PC-9 (cell line): ENCODE data around the gene ZNF660. TPM values are rescaled to one million over a fixed set of nuclear protein-coding genes. Genes with fewer than 3 reads are reported as not detected.
"Not testable (repeated sequence)": the region's sequence is repeated elsewhere in the genome, so short reads cannot be mapped to it uniquely, and the experiment has no call there.

Experiments used
- BruUV-seq: library from RNA; stranded (reverse); fragments of 400-500 nt; replicated peaks from 2 replicates; lab custom pipeline; 2021; lab: Mats Ljungman, UMichigan
- CTCF ChIA-PET: fragments of 300-600 bp; sonication (Branson Sonifier 250); formaldehyde crosslinking; loops from one replicate; lab custom pipeline; 2022; ENCODE audit warnings: antibody characterized with exemption; lab: Charles Lee
- POLR2A ChIA-PET: fragments of 300-600 bp; sonication (Branson Sonifier 250); formaldehyde crosslinking; loops from one replicate; lab custom pipeline; 2022; ENCODE audit warnings: antibody characterized with exemption; ENCODE audit not compliant: unreplicated experiment; lab: Charles Lee
- DNase-seq, 2 experiments: peaks; one replicate each; pipeline versions ENCODE4 v3.0.0 to v3.0.0-alpha.2; 2015 to 2022; ENCODE audit warnings: mixed read lengths in 1 of 2
- H2AFZ ChIP-seq: fragments of 200-600 bp; sonication (generic); 2 replicates; pipeline ENCODE4 v1.8.1; 2017; ENCODE audit warnings: antibody characterized with exemption
- H3F3A ChIP-seq: fragments of 200-600 bp; sonication (generic); 2 replicates; pipeline ENCODE4 v1.8.1; 2017; ENCODE audit warnings: antibody characterized with exemption, mild to moderate bottlenecking, low read depth; ENCODE audit not compliant: insufficient read depth
- H3K27ac ChIP-seq: fragments of 200-600 bp; sonication (generic); 2 replicates; pipeline ENCODE4 v1.6.1; 2016; ENCODE audit warnings: mixed run types
- H3K27me3 ChIP-seq: fragments of 200-600 bp; sonication (generic); 2 replicates; pipeline ENCODE4 v1.6.1; 2016; ENCODE audit warnings: low read depth, mixed run types; ENCODE audit not compliant: insufficient read depth
- H3K36me3 ChIP-seq: fragments of 200-600 bp; sonication (generic); 2 replicates; pipeline ENCODE4 v1.6.1; 2016; ENCODE audit warnings: low read depth, mixed run types
- H3K4me1 ChIP-seq: fragments of 200-600 bp; sonication (generic); replicated peaks from 2 replicates; pipeline ENCODE4 v1.6.1; 2016; ENCODE audit warnings: mixed run types; ENCODE audit not compliant: insufficient read depth
- H3K4me2 ChIP-seq: fragments of 200-600 bp; sonication (generic); 2 replicates; pipeline ENCODE4 v1.6.1; 2017; ENCODE audit warnings: mixed run types
- H3K4me3 ChIP-seq: fragments of 200-600 bp; sonication (generic); 2 replicates; pipeline ENCODE4 v1.6.1; 2016; ENCODE audit warnings: mixed run types
- H3K79me2 ChIP-seq: fragments of 200-600 bp; sonication (generic); 2 replicates; pipeline ENCODE4 v1.6.1; 2017; ENCODE audit warnings: low read depth, mixed run types
- H3K9me2 ChIP-seq: fragments of 200-600 bp; sonication (generic); 2 replicates; pipeline ENCODE4 v1.8.1; 2017; ENCODE audit warnings: mild to moderate bottlenecking; ENCODE audit not compliant: insufficient read depth
- H3K9me3 ChIP-seq: fragments of 200-600 bp; sonication (generic); 2 replicates; pipeline ENCODE4 v1.8.1; 2016; ENCODE audit warnings: low read depth; ENCODE audit not compliant: insufficient read depth
- H4K20me1 ChIP-seq: fragments of 200-600 bp; sonication (generic); 2 replicates; pipeline ENCODE4 v1.8.1; 2017; ENCODE audit not compliant: insufficient read depth
- EZH2 ChIP-seq: fragments of 200-600 bp; sonication (generic); IDR thresholded peaks from 2 replicates; pipeline ENCODE4 v1.8.0; 2017; ENCODE audit warnings: antibody characterized with exemption, low read depth
- intact Hi-C: fragments of 100-400 bp; cut with micrococcal nuclease; formaldehyde crosslinking; loops from one replicate; pipeline ENCODE4 v1.10.0; 2022; ENCODE audit not compliant: unreplicated experiment
- total RNA-seq: library from RNA; stranded (reverse); gene quantifications from 2 replicates; pipeline ENCODE4 v1.2.3, GENCODE V29; 2021
- TF ChIP-seq, protein P1 (sequence below): fragments of 200-600 bp; sonication (generic); conservative IDR thresholded peaks from 2 replicates; pipeline ENCODE4 v1.6.1; 2017; ENCODE audit warnings: mixed run types, antibody characterized with exemption, mild to moderate bottlenecking, moderate library complexity

The ZNF660 gene
- total RNA-seq, 1 experiment from 2014 or later: 1.2 TPM

DNA sequence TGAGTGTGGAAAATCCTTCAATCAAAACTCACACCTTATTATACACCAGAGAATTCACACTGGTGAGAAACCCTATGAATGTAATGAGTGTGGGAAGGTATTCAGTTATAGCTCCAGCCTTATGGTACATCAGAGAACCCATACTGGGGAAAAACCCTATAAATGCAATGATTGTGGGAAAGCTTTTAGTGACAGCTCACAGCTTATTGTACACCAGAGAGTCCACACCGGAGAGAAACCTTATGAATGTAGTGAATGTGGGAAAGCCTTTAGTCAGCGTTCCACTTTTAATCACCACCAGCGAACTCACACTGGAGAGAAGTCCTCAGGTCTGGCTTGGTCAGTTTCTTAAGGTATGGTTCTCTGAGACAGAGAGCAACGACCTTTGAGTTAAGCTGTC is 13.7 kb upstream of the ZNF660 start:
- no peaks in the 10 kb centered on the region for H3K36me3 ChIP-seq
- H3K9me3 ChIP-seq: no peaks in the 10 kb centered on the region
- H3K4me1 ChIP-seq: no peaks in the 10 kb centered on the region
- no peak overlapping the region for H3K27ac ChIP-seq
- BruUV-seq: no TSS peak
- H3K79me2 ChIP-seq: no peaks in the 10 kb centered on the region
- no peaks in the 10 kb centered on the region for H4K20me1 ChIP-seq
- no peak overlapping the region for H2AFZ ChIP-seq
- DNase-seq: no peak
- H3F3A ChIP-seq: no peaks in the 10 kb centered on the region
- H3K9me2 ChIP-seq: no peaks in the 10 kb centered on the region
- TF ChIP-seq, protein P1, sequence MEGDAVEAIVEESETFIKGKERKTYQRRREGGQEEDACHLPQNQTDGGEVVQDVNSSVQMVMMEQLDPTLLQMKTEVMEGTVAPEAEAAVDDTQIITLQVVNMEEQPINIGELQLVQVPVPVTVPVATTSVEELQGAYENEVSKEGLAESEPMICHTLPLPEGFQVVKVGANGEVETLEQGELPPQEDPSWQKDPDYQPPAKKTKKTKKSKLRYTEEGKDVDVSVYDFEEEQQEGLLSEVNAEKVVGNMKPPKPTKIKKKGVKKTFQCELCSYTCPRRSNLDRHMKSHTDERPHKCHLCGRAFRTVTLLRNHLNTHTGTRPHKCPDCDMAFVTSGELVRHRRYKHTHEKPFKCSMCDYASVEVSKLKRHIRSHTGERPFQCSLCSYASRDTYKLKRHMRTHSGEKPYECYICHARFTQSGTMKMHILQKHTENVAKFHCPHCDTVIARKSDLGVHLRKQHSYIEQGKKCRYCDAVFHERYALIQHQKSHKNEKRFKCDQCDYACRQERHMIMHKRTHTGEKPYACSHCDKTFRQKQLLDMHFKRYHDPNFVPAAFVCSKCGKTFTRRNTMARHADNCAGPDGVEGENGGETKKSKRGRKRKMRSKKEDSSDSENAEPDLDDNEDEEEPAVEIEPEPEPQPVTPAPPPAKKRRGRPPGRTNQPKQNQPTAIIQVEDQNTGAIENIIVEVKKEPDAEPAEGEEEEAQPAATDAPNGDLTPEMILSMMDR: no peak
- TF ChIP-seq EZH2: no peak
- H3K4me2 ChIP-seq: no peak overlapping the region
- H3K4me3 ChIP-seq: no peak overlapping the region
- ChIA-PET CTCF (no interaction called here), POLR2A (no interaction called here)
- intact Hi-C loops: no loop called here
- peaks cover 8% of the 10 kb centered on the region; the same call in 1 of the 2 replicates for H3K27me3 ChIP-seq

DNA sequence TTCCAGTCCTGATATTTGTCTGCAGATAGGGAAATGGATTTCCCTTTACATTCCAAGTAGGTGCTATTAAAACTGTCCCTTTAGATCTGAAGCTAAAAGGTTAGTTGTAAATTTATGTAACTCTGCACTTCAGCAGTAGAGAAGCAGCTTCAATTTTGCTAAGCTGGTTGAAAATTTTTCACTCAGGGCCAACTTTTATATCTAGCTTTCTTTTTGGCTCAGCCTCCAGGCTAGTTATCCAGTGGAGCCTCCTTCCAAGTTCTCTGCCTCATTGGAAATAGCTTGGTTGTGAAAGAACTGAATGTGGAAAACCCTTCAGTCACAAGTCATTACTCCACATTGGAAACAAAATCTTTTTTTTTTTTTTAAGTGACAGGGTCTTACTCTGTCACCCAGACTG is 8.2 kb upstream of the ZNF660 start:
- peaks cover 9% of the 10 kb centered on the region; the same call in 1 of the 2 replicates for H3K27me3 ChIP-seq
- no peak overlapping the region for H2AFZ ChIP-seq
- TF ChIP-seq, protein P1: no peak
- no peak for TF ChIP-seq EZH2
- ChIA-PET POLR2A (no interaction called here), CTCF (no interaction called here)
- H3K9me3 ChIP-seq: no peaks in the 10 kb centered on the region
- no peak for DNase-seq
- no peaks in the 10 kb centered on the region for H4K20me1 ChIP-seq
- H3K79me2 ChIP-seq: no peaks in the 10 kb centered on the region
- no peaks in the 10 kb centered on the region for H3K9me2 ChIP-seq
- no peaks in the 10 kb centered on the region for H3F3A ChIP-seq
- no peaks in the 10 kb centered on the region for H3K36me3 ChIP-seq
- BruUV-seq: no TSS peak
- H3K4me1 ChIP-seq: no peaks in the 10 kb centered on the region
- no peak overlapping the region for H3K4me2 ChIP-seq
- H3K4me3 ChIP-seq: no peak overlapping the region
- H3K27ac ChIP-seq: no peak overlapping the region
- intact Hi-C loops: no loop called here

DNA sequence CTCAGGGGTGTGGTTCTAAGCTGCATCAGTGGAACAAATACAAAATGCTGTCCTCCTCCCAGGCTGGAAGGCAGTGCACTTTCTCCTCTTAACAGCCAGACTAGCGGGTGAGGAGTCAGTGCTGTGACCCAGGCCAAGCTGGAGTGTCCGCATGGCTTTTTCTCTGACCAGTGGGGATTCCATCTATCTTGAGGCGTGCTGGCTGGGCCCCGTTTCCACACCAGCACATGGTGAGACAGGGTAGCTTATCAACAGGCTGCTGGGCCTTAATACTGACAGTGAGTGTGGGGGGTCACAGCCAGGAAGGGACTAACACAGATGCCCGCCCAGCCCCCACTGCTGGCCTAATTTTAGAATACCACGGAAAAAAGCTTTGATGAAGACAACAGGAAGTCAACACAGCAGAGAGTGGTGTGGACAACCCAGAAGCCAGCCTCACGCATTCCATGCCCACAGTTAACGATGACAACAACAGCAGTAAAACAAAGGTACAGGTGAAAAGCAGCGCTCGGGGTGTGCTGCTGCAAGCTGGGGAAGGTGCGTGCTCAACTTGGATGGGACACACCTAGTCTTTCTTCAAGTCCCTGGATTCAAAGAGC is 7.3 kb upstream of the ZNF660 start:
- CTCF ChIA-PET: not testable (repeated sequence)

DNA sequence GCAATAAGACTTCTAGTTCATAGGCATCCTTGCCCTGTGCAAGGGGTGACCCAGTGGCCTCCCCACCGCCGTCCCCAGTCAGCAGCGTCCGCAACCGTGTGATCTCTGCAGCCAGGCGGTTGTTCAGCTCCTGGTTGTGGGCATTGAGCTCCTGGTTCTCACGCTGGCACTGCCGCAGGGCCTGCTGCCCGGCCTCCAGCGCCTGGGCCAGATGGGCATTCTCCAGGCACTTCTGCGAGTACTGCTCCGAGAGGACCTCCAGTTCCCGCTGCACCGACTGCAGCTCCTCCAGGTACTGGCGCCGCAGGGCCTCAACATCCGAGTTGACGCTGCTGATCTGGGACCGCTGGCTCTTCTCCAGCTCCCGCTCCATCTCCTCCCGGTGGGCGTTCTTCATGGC is 6.4 kb upstream of the ZNF660 start:
- H3K79me2 ChIP-seq, POLR2A ChIA-PET, H3K27ac ChIP-seq, intact Hi-C loops, H2AFZ ChIP-seq, H4K20me1 ChIP-seq, H3K9me3 ChIP-seq, H3K4me2 ChIP-seq, H3K4me3 ChIP-seq, H3K9me2 ChIP-seq, H3K4me1 ChIP-seq, DNase-seq, H3K36me3 ChIP-seq, H3F3A ChIP-seq, CTCF ChIA-PET, BruUV-seq: not testable (repeated sequence)
- peaks cover 23% of the 10 kb centered on the region; the same call in 1 of the 2 replicates for H3K27me3 ChIP-seq

More for the DNA sequence above, 7.3 kb upstream of the ZNF660 start:
- H3K4me3 ChIP-seq, H3K4me1 ChIP-seq, DNase-seq, POLR2A ChIA-PET, H3K79me2 ChIP-seq, intact Hi-C loops, H3K27ac ChIP-seq, H2AFZ ChIP-seq, H4K20me1 ChIP-seq, H3K36me3 ChIP-seq, BruUV-seq, H3K9me2 ChIP-seq, H3K4me2 ChIP-seq, H3K9me3 ChIP-seq, H3F3A ChIP-seq: not testable (repeated sequence)
- H3K27me3 ChIP-seq: peaks cover 17% of the 10 kb centered on the region; the same call in 1 of the 2 replicates

DNA sequence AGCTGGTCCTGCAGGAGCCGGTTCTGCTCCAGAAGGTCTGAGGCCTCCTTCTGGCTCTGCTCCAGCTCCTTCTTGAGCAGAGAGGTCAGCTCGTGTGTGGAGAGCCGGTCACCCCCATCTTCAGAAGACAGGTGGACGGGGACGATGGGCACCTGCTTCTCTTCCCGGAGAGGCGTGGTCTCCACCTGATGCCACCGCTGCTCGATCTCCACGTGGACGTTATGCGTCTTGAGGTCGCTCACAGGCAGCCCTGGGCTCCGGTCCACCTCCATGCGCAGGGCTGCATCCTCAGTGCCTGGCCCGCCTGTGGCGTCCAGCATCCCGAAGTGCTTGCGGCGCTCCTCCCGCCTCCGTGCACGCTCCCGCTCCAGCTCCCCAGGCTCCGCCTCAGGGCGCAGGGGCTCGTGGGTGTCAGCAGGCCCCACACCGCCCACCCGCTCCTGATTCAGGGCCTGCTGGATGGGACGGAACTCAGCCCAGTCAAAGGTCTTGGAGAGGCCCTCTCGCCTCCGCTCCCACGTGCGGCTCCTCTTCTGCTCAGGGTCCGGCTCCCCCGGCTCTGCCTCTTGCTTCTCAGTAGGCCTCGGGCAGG is 5.7 kb upstream of the ZNF660 start:
- H3K4me3 ChIP-seq, DNase-seq, H3K79me2 ChIP-seq, H3K4me2 ChIP-seq, H3F3A ChIP-seq, intact Hi-C loops, POLR2A ChIA-PET, H3K36me3 ChIP-seq, H3K4me1 ChIP-seq, CTCF ChIA-PET, H3K9me3 ChIP-seq, BruUV-seq, H2AFZ ChIP-seq, H4K20me1 ChIP-seq, H3K27ac ChIP-seq, H3K9me2 ChIP-seq: not testable (repeated sequence)
- peaks cover 29% of the 10 kb centered on the region; the same call in 1 of the 2 replicates for H3K27me3 ChIP-seq

DNA sequence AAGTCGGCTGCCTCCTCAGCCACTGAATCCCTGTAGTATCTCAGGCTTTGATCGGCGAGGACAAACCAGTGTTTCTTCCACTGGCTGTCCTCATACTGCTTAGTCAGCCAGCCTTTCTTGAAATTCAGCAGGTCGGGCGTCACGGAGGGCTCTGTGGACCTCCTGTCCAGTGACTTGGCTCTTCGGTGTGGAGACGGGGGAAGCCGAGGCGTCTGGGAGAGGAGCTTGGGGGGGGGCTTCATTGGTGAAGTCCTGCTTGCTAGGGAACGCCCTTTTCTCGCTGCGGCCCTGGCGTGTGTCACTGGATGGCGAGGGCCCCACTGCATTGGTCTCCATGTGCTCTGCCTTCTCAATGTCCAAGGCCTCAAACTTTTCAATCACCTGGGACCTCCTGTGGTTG is 5.0 kb upstream of the ZNF660 start:
- CTCF ChIA-PET, DNase-seq, H3K9me2 ChIP-seq, H3F3A ChIP-seq, H2AFZ ChIP-seq, H3K27ac ChIP-seq, H4K20me1 ChIP-seq, H3K4me3 ChIP-seq, POLR2A ChIA-PET, H3K4me1 ChIP-seq, H3K79me2 ChIP-seq, intact Hi-C loops, BruUV-seq, H3K36me3 ChIP-seq, H3K9me3 ChIP-seq, H3K4me2 ChIP-seq: not testable (repeated sequence)
- H3K27me3 ChIP-seq: peaks cover 26% of the 10 kb centered on the region; the same call in 1 of the 2 replicates
